Ascending aorta (tissue), 2 donors: ENCODE data around the gene MOB3B. TPM values are rescaled to one million over a fixed set of nuclear protein-coding genes. Genes with fewer than 3 reads are reported as not detected.

ENCODE experiments used
- DNase-seq, 2 donors: peaks; one replicate each; pipeline ENCODE4 v3.0.0-alpha.2; 2019; ENCODE audit warnings: low spot score in 2 of 2
- H3K27ac ChIP-seq, 2 donors: fragments of 200-600 bp; sonication (generic); one replicate each; pipeline ENCODE4 v1.5.1; 2016 to 2017; ENCODE audit warnings: mild to moderate bottlenecking in 1 of 2
- H3K27me3 ChIP-seq: fragments of 200-600 bp; sonication (generic); one replicate; pipeline ENCODE4 v1.5.1; 2017
- H3K36me3 ChIP-seq, 2 donors: fragments of 200-600 bp; sonication (generic); one replicate each; pipeline ENCODE4 v1.5.1; 2016
- H3K4me1 ChIP-seq, 2 donors: fragments of 200-600 bp; sonication (generic); one replicate each; pipeline ENCODE4 v1.5.1; 2016 to 2017; ENCODE audit warnings: mild to moderate bottlenecking in 1 of 2
- H3K4me3 ChIP-seq, 2 donors: fragments of 200-600 bp; sonication (generic); one replicate each; pipeline ENCODE4 v1.5.1; 2016 to 2017; ENCODE audit warnings: mild to moderate bottlenecking in 1 of 2
- H3K9me3 ChIP-seq, 2 donors: fragments of 200-600 bp; sonication (generic); one replicate each; pipeline ENCODE4 v1.5.1; 2016
- CTCF ChIP-seq, 3 experiments: fragments of 200-600 bp in 2 of 3; fragments of 450-650 bp in 1 of 3; sonication (generic) in 2 of 3; IDR thresholded peaks; one replicate each; pipeline ENCODE4 v1.5.1; 2016 to 2019; ENCODE audit warnings: antibody characterized with exemption in 3 of 3, mild to moderate bottlenecking in 1 of 3, moderate library complexity in 1 of 3
- intact Hi-C: fragments of 100-400 bp; cut with DNase I; formaldehyde crosslinking; loops from one replicate; pipeline ENCODE4 v1.15.1; 2023
- total RNA-seq: library from RNA; depleted of rRNA; stranded (reverse); fragments of >200 nt; gene quantifications from one replicate; pipeline ENCODE4 v1.1.0, GENCODE V29; 2016

MOB3B gene
- total RNA-seq, 1 donor from 2014 or later: 2.4 TPM

- Histone ChIP-seq H3K4me3 (no peak overlapping the region), H3K36me3 (no peaks in the 10 kb centered on the region), H3K9me3 (no peaks in the 10 kb centered on the region), H3K27ac (no peak overlapping the region), H3K4me1 (peaks cover 0 to 17% of the 10 kb centered on the region in 2 donors), H3K27me3 (no peaks in the 10 kb centered on the region)
- intact Hi-C loops: no loop called here
- DNase-seq: no peak
- no peak for TF ChIP-seq CTCF (IDR thresholded peaks at IDR 0.05)
These were observed 97.3 kb downstream of the MOB3B start for GRCh38 chr9:27432308-27432707.

- H3K36me3 ChIP-seq: no peaks in the 10 kb centered on the region
- no peak for DNase-seq
- H3K27me3 ChIP-seq: no peaks in the 10 kb centered on the region
- H3K4me3 ChIP-seq: no peak overlapping the region
- H3K9me3 ChIP-seq: no peaks in the 10 kb centered on the region
- intact Hi-C loops: no loop called here
- no peak for TF ChIP-seq CTCF (IDR thresholded peaks at IDR 0.05)
- peak overlapping the region in 1 of 2 donors; percentile 53 for H3K27ac ChIP-seq
- H3K4me1 ChIP-seq: peaks cover 0 to 21% of the 10 kb centered on the region in 2 donors
These were observed 98.0 kb downstream of the MOB3B start for GRCh38 chr9:27431543-27432147.

- no peak for DNase-seq
- H3K4me1 ChIP-seq: peaks cover 0 to 21% of the 10 kb centered on the region in 2 donors
- no peak overlapping the region for H3K4me3 ChIP-seq
- no peaks in the 10 kb centered on the region for H3K9me3 ChIP-seq
- intact Hi-C loops: no loop called here
- no peak for TF ChIP-seq CTCF (IDR thresholded peaks at IDR 0.05)
- peak overlapping the region in 1 of 2 donors; percentile 53 for H3K27ac ChIP-seq
- H3K27me3 ChIP-seq: no peaks in the 10 kb centered on the region
- H3K36me3 ChIP-seq: no peaks in the 10 kb centered on the region
These were observed 98.7 kb downstream of the MOB3B start for GRCh38 chr9:27430750-27431535.

GRCh38 chr9:27429917-27430316 is 99.7 kb downstream of the MOB3B start:
- Histone ChIP-seq H3K4me1 (peaks cover 0 to 15% of the 10 kb centered on the region in 2 donors), H3K27me3 (no peaks in the 10 kb centered on the region), H3K4me3 (no peak overlapping the region), H3K36me3 (no peaks in the 10 kb centered on the region), H3K27ac (no peak overlapping the region), H3K9me3 (no peaks in the 10 kb centered on the region)
- no peak for TF ChIP-seq CTCF (IDR thresholded peaks at IDR 0.05)
- intact Hi-C loops: no loop called here
- no peak for DNase-seq

- no peak for DNase-seq
- intact Hi-C loops: no loop called here
- Histone ChIP-seq H3K27ac (no peak overlapping the region), H3K27me3 (no peaks in the 10 kb centered on the region), H3K4me3 (no peak overlapping the region), H3K9me3 (no peaks in the 10 kb centered on the region), H3K36me3 (no peaks in the 10 kb centered on the region), H3K4me1 (peaks cover 0 to 11% of the 10 kb centered on the region in 2 donors)
- TF ChIP-seq CTCF (IDR thresholded peaks at IDR 0.05): no peak
These were observed 100.2 kb downstream of the MOB3B start for GRCh38 chr9:27429436-27429835.
